T47D (cell line): ENCODE measurements around the gene RBPJ.

Experiments used
- DNase-seq, 2 experiments: peaks; one replicate each; pipeline versions ENCODE4 v3.0.0 to v3.0.0-alpha.2; 2011 to 2012; ENCODE audit warnings: low read depth in 1 of 2, low spot score in 1 of 2
- JUND ChIP-seq: IDR thresholded peaks from 2 replicates; pipeline ENCODE4 v1.6.1; 2012; ENCODE audit warnings: low read depth
- in situ Hi-C: cut with HindIII; loops from 2 replicates; pipeline ENCODE4 v1.10.0; 2016; ENCODE audit warnings: low sequenced_read_pairs, low pct_unique_long_range_greater_than_20kb

The RBPJ gene

DNA sequence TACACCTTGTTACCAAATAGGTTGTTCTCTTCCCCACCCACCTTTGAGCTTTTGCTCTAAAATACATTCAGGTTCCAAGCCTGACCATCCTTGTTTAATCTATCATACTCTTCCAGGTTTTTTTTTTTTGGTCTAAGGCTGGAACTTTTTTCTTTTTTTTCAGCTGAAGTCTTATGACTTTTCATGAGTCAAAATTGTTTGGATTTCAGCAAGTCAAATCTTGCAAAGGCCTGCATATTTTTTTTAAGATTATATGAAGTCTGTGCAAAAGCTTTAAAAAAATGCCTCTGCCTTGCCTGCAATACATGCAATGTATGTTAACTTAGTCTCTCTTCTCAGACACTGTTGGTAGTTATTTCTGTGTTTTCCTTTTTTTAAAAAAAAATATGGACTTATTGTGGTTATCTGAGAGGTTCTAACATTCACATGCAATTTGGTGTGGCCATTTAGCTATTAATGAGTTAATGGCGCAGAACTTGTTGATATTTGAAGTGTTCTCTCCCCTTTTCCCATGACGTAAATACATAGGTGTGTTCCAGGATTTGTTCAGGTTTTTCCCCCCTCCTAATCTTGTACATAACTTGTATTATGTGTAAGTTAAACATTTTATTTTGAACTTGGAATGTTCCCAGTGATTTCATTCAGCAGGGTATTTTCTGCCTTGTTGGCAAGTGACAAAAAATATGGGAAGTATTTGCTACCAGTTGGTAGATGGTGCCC, 110.8 kb downstream of the RBPJ start:
- TF ChIP-seq JUND: no peak
- no peak for DNase-seq
- in situ Hi-C loops: no loop called here

DNA sequence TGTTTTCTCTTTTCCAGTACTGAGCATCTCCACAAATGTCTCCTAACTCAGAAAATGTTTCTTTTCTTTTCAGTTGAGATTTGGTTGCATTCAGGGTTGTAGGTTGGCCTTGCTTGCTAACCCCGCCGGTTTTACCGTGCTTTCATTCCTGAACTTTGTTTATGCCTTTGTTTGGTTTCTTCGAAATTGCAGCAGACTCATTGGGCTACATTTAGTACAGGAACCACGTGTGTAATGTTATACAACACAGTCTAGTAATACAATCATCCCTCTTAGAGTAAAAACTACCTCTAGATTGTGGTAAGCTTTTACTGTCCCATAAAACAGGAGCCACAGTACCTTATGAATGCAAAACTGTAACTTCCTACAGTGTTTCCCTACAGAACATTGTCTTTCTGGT, 111.6 kb downstream of the RBPJ start:
- in situ Hi-C loops: no loop called here
- no peak for DNase-seq
- no peak for TF ChIP-seq JUND

DNA sequence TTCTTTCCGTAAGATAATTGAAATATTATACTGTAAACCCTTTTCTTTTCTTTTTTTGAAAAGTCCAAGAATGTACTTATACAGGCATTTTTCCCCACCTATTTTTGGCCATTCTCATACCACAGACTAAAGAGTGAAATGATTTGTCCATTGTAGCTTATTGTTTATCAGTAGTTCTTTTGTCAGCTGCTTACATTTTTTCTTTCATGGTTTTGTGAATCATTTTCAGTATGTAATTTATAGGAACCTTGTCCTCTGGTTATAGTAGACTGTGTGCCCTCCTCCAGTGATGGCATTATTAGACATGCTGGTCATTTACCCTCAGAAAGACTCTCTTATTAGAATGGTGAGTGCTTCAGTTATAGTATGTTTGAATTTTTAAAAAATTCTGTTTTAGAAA, 112.7 kb downstream of the RBPJ start:
- in situ Hi-C loops: no loop called here
- no peak for DNase-seq
- TF ChIP-seq JUND: no peak

DNA sequence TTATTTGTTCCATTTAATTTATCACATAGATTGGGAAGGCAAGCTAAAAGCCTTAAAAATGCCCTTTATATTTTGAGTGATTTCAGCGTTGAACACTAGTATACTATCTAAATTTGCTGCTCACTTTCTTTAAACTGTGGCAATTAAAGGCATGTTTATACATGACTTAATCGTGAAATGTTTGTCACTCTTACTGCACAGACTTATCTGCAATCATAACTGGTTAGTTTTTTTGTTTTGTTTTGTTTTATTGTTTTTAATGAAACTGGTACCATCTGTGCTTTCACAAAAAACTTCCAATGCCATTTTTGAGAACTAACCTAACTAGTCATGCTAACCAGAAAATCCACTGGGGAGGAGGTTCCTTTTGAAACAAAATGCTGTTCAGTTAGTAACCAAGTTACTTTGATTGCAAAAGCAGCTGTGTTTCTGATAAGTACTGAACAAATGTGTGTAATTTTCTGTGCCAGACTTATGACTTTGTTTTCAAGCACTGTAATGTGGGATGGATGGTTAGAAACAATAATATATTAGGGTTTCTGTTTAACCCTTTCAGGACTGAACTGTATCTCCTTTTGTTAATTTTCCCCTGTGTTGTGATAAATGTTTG, 113.3 kb downstream of the RBPJ start:
- TF ChIP-seq JUND: no peak
- no peak for DNase-seq
- in situ Hi-C loops: no loop called here

DNA sequence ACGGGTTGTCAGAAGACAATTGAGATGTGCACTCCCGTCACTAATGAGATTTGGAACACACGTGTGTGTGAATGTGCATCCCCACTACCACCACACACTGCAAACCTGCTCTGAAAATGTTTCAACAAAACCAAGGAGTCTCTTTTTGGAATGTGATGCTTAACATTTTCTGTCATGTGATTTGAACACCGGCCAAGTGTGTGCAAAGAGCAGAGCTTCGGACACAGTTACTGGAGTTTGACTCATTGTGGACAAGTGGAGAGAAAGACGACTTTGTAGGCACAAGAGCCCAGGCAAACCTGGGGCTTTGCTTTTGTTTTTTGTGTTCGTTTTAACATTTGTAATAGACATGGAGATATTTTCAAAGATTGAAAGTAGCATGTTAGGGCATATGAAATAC, 120.3 kb downstream of the RBPJ start:
- no peak for DNase-seq
- in situ Hi-C loops: no loop called here
- no peak for TF ChIP-seq JUND

DNA sequence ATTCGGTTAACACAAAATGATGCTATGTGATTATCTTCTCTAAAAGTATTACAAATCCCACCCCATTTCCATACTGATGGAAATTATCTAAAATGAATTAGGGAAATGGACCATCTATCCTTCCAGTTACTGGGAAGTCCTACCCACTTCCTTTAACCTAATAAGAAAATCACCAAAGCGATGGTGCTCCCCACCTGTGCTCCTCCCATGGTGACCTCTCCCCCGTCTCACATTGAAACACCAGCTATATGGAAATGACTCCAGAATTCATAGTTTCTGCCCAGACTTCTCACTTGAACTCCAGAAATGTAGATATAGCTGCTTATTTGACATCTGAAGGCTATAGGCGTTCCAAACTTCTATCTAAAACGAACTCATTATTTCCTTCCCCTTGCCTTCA, 121.0 kb downstream of the RBPJ start:
- TF ChIP-seq JUND: no peak
- DNase-seq: no peak
- in situ Hi-C loops: no loop called here

DNA sequence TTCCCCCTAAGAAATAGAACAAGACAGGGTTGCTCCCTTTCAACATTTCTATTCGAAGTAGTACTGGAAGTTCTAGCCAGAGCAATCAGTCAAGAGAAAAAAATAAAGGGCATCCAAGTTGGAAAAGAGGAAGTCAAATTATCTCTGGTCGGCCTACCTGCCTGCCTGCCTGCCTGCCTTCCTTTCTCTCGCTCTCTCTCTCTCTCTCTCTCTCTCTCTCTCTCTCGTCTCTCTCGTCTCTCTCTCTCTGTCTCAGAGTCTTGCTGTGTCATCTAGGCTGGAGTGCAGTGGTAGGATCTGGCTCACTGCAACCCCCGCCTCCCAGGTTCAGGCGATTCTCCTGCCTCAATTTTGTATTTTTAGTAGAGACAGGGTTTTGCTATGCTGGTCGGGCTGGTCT, 126.6 kb downstream of the RBPJ start:
- in situ Hi-C loops: no loop called here
- no peak for TF ChIP-seq JUND
- no peak for DNase-seq

DNA sequence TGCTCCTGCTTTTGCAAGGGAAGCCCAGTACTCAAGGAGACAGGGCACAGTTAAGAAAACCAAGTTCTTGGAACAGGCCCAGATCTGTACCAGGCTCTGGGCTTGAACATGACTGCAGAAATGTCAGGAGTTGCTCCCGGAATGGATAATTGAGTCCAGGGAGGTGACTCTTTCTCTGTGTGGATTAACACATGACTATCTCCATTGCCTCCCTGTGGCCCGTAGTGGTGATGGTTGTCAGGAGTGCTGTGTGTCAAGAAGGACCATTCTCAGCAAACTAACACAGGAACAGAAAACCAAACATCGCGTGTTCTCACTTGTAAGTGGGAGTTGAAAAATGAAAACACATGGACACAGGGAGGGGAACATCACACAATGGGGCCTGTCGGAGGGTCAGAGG, 129.6 kb downstream of the RBPJ start:
- TF ChIP-seq JUND: no peak
- DNase-seq: no peak
- in situ Hi-C loops: no loop called here

DNA sequence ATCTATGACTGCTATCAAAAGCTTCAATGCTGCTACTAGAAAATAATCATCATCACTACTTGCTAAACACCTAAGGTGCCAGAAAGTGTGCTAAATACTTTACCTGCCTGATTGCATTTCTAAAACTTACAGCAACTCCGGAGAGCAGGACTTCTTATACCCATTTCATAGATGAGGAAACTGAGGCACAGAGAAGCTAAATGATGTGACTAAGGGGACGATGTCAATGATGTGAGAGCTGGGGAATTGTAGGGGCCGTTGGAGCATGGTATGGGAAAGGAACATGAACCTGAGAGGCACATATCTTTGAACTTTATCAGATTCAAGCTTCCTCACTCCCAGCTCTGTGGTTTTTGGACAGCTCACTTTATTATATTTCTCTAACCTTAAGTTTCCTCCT, 130.8 kb downstream of the RBPJ start:
- TF ChIP-seq JUND: no peak
- in situ Hi-C loops: no loop called here
- no peak for DNase-seq

DNA sequence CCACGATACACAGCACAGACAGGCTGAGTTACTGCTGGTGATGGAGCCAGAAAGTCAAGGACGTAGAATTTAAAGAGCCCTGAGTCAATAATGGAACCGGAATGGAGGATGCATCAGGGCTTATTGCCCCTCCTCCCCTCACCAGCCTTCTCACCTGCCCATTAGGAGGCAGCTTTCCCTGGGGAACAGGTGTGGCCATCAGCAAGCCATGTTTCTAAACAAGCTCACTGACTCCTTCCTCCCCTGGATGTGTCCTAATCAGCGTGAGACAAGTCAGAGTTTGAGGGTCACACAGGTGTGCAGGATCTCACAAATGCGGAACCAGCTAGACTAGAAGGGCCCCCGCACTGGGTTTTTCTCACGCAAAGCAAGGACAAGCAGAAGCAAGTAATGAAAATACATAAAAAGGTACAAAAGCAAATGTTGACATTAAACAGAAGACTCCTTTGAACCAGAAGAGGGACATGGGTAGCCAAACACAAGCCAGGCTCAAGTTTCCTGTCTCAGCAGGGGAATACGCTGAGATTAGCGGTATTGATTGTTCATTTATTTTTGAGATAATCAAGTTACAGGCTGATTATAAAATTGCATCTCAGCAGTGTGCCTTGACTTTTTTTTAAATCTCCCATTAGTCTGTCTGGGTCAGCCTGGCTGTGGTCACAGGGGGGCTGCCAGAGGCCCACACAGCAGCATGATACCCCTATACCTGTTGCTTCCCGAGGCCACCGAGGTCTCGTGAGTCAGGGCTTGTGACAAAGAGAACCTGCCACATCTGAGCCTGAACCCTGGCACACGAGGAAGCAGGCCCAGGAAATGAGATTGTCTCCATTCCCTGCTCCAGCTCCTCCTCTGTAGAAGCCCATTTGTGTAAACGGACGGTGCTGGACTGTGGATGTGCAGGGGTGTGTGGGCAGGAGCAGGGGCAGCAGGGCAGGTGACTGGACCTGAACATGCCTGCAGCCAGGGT, 132.0 kb downstream of the RBPJ start:
- in situ Hi-C loops: no loop called here
- no peak for TF ChIP-seq JUND
- no peak for DNase-seq

DNA sequence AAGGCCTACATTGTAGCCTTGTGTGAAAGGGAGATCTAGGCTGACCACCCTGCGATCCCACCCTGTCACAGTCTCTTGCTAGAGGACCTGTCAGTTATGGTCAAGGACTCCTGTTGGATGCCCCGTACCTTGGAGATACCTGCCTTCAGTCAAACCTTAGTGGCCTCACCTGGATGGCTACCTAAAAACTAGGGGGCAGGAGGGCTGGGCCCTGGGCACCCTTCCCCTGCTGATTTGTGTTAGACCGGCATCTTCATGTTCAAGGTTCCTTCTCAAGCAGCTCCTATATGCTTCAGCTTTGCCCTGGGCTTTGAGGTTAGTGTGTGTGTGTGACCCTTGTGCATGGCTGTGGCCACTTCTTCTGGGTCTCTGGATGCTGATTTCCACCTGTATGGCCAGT, 134.1 kb downstream of the RBPJ start:
- no peak for DNase-seq
- no peak for TF ChIP-seq JUND
- in situ Hi-C loops: no loop called here

DNA sequence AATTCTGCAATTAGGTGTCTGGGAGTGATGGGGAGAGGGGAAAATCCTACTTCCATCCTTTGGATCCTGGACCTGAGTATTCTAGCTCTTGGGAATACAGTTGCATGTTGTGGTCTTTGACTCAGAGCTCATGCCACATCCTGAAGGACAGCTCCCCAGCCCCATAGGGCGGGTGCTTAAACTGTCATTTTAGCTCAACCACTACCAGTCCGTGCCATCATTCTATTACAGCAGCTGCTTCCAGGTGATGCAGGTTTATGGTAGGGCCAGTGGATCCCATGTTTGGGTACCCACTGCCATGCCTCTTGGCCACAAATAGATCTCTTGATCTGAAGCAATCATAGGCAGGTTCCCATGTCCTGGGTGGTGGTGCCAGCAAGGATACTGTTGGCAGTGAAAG, 134.8 kb downstream of the RBPJ start:
- DNase-seq: no peak
- in situ Hi-C loops: no loop called here
- no peak for TF ChIP-seq JUND

DNA sequence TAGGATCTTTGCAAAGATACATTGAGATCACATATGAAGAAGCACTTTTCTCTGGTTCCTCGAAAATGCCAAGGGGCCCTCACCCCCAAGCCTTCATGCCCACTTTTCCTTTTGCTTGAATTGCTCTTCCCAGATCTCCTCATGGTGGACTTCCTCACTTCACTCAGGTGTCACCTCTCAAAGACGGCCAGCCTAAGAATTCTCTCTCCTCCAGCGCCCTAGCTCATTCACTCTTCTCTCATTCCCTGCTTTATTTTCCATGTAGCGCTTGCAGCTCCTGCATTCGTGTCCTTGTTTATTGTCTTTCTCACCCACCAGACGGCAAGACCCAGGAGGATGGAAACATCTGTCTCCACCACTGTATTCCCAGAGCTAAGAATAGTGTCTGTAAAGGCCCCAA, 136.6 kb downstream of the RBPJ start:
- TF ChIP-seq JUND: no peak
- in situ Hi-C loops: no loop called here
- DNase-seq: no peak
